ENCODE data around the gene TNS1.

TNS1 gene

GRCh38 chr2:217920879-217921603 is 81.8 kb downstream of the TNS1 start:
- Histone ChIP-seq H3K4me1 (ENCODE audit: low read length) (no peaks in the 10 kb centered on the region), H4K20me1 (ENCODE audit: insufficient read depth, low read length) (no peaks in the 10 kb centered on the region), H3K79me2 (ENCODE audit: low read length) (no peaks in the 10 kb centered on the region), H3K4me2 (ENCODE audit: low read depth, low read length) (no peak overlapping the region), H3K4me3 (ENCODE audit: low read length) (no peak overlapping the region), H2AFZ (ENCODE audit: low read length) (no peak overlapping the region), H3K9me3 (replicated peaks; ENCODE audit: insufficient read depth, low read length) (no peaks in the 10 kb centered on the region), H3K9ac (ENCODE audit: low read length) (no peak overlapping the region), H3F3A (ENCODE audit: insufficient read depth, low read length) (no peaks in the 10 kb centered on the region), H3K27ac (ENCODE audit: low read length) (no peak overlapping the region), H3K36me3 (replicated peaks; ENCODE audit: insufficient read depth, low read length) (no peaks in the 10 kb centered on the region), H3K9me2 (replicated peaks; ENCODE audit: insufficient read depth, low read length) (no peaks in the 10 kb centered on the region), H3K27me3 (replicated peaks; ENCODE audit: insufficient read depth, low read length) (no peaks in the 10 kb centered on the region; the same call in 1 of the 2 replicates)
- no peak for DNase-seq
- TF ChIP-seq EZH2phosphoT487 (IDR thresholded peaks at IDR 0.05; ENCODE audit: low read length) (no peak), EZH2 (optimal IDR thresholded peaks at IDR 0.05; ENCODE audit: low read depth, low read length) (no peak), CTCF (IDR thresholded peaks at IDR 0.05; ENCODE audit: low read length) (no peak)

GRCh38 chr2:217919781-217920351 is 82.9 kb downstream of the TNS1 start:
- Histone ChIP-seq H2AFZ (ENCODE audit: low read length) (no peak overlapping the region), H3K27me3 (replicated peaks; ENCODE audit: insufficient read depth, low read length) (no peaks in the 10 kb centered on the region; the same call in 1 of the 2 replicates), H3K9me2 (replicated peaks; ENCODE audit: insufficient read depth, low read length) (no peaks in the 10 kb centered on the region), H3F3A (ENCODE audit: insufficient read depth, low read length) (no peaks in the 10 kb centered on the region), H3K4me1 (ENCODE audit: low read length) (no peaks in the 10 kb centered on the region), H4K20me1 (ENCODE audit: insufficient read depth, low read length) (no peaks in the 10 kb centered on the region), H3K79me2 (ENCODE audit: low read length) (no peaks in the 10 kb centered on the region), H3K4me3 (ENCODE audit: low read length) (no peak overlapping the region), H3K9me3 (replicated peaks; ENCODE audit: insufficient read depth, low read length) (no peaks in the 10 kb centered on the region), H3K9ac (ENCODE audit: low read length) (no peak overlapping the region), H3K27ac (ENCODE audit: low read length) (no peak overlapping the region), H3K4me2 (ENCODE audit: low read depth, low read length) (no peak overlapping the region), H3K36me3 (replicated peaks; ENCODE audit: insufficient read depth, low read length) (no peaks in the 10 kb centered on the region)
- TF ChIP-seq EZH2 (optimal IDR thresholded peaks at IDR 0.05; ENCODE audit: low read depth, low read length) (no peak), EZH2phosphoT487 (IDR thresholded peaks at IDR 0.05; ENCODE audit: low read length) (no peak), CTCF (IDR thresholded peaks at IDR 0.05; ENCODE audit: low read length) (no peak)
- DNase-seq: no peak

GRCh38 chr2:217919204-217919603 is 83.6 kb downstream of the TNS1 start:
- TF ChIP-seq CTCF (IDR thresholded peaks at IDR 0.05; ENCODE audit: low read length) (no peak), EZH2 (optimal IDR thresholded peaks at IDR 0.05; ENCODE audit: low read depth, low read length) (no peak), EZH2phosphoT487 (IDR thresholded peaks at IDR 0.05; ENCODE audit: low read length) (no peak)
- Histone ChIP-seq H3K4me3 (ENCODE audit: low read length) (no peak overlapping the region), H4K20me1 (ENCODE audit: insufficient read depth, low read length) (no peaks in the 10 kb centered on the region), H3K9me3 (replicated peaks; ENCODE audit: insufficient read depth, low read length) (no peaks in the 10 kb centered on the region), H3K4me2 (ENCODE audit: low read depth, low read length) (no peak overlapping the region), H2AFZ (ENCODE audit: low read length) (no peak overlapping the region), H3K27me3 (replicated peaks; ENCODE audit: insufficient read depth, low read length) (peaks cover under 1% of the 10 kb centered on the region; the same call in 1 of the 2 replicates), H3K9ac (ENCODE audit: low read length) (no peak overlapping the region), H3K27ac (ENCODE audit: low read length) (no peak overlapping the region), H3K79me2 (ENCODE audit: low read length) (no peaks in the 10 kb centered on the region), H3K4me1 (ENCODE audit: low read length) (no peaks in the 10 kb centered on the region), H3K9me2 (replicated peaks; ENCODE audit: insufficient read depth, low read length) (no peaks in the 10 kb centered on the region), H3F3A (ENCODE audit: insufficient read depth, low read length) (no peaks in the 10 kb centered on the region), H3K36me3 (replicated peaks; ENCODE audit: insufficient read depth, low read length) (no peaks in the 10 kb centered on the region)
- no peak for DNase-seq

Data from MM.1S (cell line).